HG03439 (cell line): ENCODE results near the gene TMEM250.

Experiments
- ATAC-seq: cut with Tn5 transposase; IDR thresholded peaks from one replicate; pipeline ENCODE4 v1.9.1; 2021; ENCODE audit warnings: mild to moderate bottlenecking, moderate library complexity; ENCODE audit not compliant: unreplicated experiment

TMEM250 gene

GRCh38 chr9:136084063-136084944, 34.4 kb downstream of the TMEM250 start:
- ATAC-seq: no peak

GRCh38 chr9:136083558-136084062, 35.1 kb downstream of the TMEM250 start:
- no peak for ATAC-seq

GRCh38 chr9:136082496-136083361, 35.9 kb downstream of the TMEM250 start:
- ATAC-seq: no peak

- ATAC-seq: no peak
Measured at GRCh38 chr9:136081826-136082495, 36.7 kb downstream of the TMEM250 start.

DNA sequence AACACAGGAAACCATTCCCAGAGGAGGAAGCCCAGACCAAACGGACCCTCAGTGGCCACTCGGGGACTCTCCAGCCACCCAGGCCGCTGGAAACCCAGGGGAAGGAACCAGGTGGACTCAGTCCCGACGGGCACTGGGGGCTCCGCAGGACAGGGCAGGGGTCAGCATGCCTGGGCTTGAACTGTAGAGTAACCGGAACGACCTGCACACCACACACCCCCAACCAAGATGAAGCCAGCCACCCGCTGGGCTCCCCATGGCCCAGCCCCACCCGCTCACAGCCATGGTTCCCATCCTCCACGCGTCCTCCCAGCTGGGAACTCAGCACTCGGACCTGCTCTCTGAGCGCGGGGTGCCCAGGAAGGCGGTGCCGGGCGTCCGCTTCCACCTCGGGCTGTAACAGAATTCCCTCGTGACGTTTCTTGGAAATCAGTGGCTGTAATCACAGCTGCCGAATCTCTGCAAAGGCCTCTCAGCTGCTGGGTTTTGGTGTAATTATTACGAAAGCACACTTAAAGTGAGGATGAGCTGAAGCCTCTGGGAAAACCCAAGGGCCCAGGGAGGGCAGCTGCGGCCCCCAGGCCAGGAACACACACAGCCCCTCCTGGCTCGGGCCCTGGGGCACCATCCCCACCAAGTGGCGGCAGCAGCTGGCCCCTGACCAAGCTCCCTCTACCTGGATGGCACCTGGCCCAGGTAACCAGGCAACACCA, 37.4 kb downstream of the TMEM250 start:
- ATAC-seq: no peak

DNA sequence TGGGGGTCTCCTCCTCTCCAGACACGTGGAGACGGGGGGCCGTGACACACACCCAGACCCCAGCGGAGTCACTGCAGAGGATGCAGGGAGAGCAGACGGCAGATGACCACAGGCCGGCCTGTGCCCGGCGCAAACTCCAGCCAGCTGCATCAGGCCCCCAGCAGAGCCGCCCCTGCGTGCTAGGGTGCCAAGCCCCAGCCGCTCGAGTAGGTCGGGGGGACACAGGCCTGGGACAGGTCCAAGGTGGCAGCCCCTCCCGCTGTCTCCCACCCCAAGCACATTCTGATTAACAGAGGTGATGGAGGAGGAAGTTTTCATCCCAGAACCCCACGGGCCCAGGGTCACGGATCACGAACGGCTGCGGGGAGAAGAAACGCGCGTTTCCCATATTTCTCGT, 38.0 kb downstream of the TMEM250 start:
- no peak for ATAC-seq

DNA sequence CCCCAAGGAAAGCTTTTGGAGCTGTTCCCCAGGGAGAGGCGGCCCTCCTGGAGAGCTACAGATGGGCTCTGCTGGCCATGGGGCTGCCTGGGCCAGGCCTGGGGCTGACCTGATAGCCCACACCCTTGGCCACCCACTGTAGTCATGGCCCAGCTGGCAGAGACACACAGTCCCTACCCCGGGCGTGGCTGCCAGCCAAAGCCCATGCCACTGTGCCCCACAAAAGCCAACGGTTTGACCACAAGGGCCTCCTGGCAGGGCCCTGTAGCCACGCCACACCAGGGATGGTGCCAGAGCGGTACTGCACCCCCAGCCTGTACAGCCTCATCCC, 38.8 kb downstream of the TMEM250 start:
- ATAC-seq: no peak

GRCh38 chr9:136079211-136079915, 39.3 kb downstream of the TMEM250 start:
- no peak for ATAC-seq

- ATAC-seq: no peak
Measured at GRCh38 chr9:136078498-136079011, 40.1 kb downstream of the TMEM250 start.

GRCh38 chr9:136078024-136078423, 40.7 kb downstream of the TMEM250 start:
- ATAC-seq: no peak

- no peak for ATAC-seq
Measured at GRCh38 chr9:136077491-136077890, 41.2 kb downstream of the TMEM250 start.

DNA sequence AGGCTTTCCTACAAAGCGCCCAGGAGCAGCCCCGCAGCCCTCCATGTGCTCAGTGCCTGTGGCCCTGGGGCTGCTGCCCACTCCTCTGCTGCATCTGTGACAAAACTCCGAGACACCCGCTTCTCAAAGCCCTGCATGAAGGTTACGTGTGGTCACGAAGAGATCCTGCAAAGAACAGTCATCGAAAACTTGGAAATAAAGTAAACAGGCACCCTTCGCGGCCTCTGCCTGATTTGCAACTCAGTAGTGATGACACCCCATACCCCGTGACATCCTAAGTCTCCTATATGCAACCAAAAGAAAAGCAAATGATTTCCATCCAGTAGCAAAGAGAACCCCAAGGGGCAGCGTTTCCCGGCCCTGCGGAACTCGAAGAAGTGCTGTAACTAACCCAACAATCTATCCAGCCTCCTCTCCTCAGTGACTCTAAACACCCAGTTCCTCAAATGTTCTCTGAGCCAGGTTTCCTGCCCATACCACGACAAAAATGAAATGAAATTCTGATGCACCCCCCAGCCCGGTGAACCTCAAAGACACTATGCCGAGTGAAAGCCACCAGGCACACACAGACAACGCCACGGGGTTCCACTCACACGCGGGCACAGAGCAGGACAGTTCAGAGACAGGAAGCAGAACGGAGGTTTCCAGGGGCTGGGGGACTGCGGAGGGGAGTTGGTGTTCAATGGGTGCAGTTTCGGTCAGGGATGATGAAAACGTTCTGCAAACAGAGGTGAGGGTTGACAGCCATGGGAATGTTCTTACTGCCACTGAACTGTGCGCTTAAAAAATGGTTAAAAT, 42.6 kb downstream of the TMEM250 start:
- no peak for ATAC-seq

DNA sequence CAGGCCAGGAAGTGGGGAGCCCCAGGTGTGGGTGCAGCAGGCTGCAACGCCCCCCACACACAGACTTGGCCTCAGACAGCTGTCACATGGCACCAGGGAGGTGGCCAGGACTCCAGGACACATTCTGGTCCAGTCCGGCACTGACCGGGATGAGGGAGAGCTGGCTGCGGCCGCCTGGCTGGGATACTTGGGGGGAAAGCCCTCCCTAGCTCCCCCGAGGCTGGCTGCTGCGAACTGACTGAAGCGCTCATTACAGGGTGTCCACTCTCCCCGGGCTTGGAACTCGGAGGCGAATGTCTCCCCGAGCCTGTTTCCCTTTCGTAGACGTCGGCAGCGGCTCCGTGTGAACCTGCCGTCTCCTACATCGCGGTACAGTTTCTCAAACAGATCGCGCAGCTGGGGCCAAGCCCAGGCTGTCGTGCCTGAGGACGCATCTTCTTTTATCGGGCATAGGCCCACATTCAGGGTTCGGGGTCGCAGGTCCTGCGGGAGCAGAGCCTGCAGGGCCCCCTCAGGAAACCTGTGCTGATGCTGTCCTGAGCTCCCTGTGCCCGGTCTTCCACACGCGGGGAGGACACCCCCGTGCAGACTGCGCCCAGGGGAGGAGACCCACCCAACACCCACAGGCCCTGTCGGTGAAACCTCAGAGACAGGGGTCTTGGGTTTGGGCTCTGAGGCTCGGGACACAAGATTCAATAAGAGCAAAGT, 43.4 kb downstream of the TMEM250 start:
- ATAC-seq: no peak

GRCh38 chr9:136074706-136075105, 44.0 kb downstream of the TMEM250 start:
- no peak for ATAC-seq
